CD4-positive, alpha-beta T cell treated with Interleukin-17A for 1 hour (primary cell): ENCODE data around the gene MRRF.

Source experiments
- DNase-seq: peaks from one replicate; pipeline ENCODE4 v3.0.0-alpha.2; 2020

MRRF gene

DNA sequence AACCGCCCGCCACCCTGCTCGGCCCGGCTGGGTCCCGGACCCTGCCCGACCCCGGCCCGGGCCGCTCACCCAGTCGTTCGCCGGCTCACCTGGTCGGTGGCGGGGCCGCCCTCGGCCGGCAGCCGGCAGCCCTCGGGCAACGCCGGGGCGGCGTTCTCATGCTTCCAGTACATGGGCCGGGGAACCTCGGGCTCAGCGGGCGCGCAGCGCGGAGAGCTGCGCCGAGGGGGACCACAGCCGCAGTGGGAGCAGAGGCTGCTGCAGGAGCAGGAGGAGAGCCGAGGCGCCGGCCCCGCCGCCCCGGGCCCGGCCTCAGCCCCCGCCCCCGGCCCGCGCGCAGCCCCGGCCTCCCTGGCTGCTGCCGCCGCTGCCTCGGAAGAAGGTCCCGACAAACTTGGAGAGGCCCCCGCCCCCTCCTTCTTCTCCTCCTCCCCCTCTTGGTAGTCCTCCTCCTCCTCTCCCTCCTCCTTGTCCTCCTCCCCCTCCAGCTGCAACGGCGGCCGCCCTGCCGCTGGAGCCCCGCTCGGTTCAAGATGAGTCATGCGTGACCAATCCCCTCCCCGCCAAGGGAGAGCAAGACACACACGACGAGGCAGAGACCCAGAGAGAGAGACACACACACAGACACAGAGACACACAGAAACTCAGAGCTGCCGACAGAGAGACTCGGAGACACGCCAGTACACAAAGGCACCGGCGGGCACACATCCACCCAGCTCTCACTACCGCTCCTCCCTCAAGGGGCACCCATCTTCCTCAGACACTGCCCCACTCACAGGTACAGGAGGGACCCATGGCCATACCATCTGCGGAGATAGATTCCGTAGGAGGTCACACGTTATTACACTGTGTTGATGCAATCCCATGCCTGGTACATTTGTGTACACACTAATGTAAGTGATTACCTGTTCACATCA is 35.9 kb upstream of the MRRF start, which contains the start of gene LHX6:
TSS of gene LHX6 (minus strand) at position 390 of the 917 bp plus-strand sequence. CDS start at position 173, 217 bp downstream.
- no peak for DNase-seq

DNA sequence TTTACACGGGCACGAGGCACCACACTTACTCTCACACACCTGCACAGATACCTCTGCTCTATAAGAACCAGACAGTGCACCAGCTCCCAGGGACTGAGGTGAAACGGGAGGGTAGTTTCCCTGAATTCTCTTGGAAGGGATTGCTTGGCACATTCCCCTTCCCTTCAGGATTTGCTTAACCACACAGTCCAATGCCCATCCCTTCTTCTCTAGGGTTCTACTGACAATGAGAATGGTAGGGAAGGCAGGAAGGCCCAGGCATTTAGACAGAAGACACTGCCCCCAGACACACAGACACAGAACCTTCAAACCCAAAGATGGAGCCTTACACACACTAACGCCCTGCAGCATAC is 35.2 kb upstream of the MRRF start:
- DNase-seq, result no peak

DNA sequence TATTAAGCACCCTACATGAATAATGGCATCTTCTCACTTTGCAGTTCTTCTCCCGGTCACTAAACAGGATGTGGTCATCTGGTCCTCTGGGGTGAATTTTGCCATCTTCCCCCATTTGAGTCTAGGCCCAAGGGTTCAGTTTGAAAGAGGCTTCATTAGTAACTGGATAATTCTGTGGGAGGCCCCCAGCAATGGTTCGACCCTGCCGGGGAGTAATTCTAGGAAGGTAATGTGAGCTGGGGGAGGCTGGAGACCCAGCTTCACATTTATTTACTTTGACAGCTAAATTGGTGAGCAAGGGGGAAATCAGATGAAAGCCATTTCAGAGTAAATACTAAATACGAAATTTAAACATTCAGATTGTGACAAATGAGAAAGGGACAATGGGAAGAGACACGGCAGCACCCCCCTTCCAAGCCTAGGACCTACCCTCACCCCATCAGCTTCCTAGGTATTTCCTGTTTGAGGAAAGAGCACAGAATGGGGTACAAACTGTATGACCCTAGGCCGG is 31.8 kb upstream of the MRRF start:
- DNase-seq, result no peak

DNA sequence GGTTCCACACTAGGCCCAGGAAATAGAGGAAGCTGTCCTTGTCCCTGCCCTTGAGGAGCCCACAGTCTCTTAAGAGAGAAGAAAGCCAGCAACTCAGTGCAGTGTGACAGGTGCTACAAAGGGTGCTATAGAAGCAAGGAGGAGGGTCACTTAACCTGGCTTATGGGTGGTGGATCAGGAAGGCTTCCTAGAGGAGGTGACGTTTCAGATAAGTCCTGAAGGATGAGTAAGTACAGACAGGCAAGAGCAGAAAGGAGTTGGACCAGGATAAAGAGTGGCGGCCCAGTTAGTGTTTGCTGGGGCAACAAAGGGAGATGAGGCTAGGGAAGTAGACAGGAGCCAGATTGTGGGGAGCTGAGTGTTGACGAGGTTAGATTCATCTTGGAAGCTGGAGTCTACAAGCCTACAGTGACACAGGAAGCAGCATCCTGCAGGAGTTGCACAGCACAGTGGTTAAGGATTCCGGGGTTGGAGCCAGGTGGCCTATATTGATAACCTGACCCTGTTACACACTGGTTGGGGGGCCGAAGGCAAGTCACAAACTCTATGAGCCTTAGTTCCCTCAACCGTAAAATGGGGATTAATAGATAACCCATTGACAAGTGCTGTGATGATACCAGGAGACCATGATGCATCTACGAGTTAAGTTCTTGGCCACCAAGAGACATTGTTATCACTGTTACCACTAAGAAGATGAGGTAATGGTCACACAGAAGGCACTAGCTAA is 30.5 kb upstream of the MRRF start:
- DNase-seq, result no peak

DNA sequence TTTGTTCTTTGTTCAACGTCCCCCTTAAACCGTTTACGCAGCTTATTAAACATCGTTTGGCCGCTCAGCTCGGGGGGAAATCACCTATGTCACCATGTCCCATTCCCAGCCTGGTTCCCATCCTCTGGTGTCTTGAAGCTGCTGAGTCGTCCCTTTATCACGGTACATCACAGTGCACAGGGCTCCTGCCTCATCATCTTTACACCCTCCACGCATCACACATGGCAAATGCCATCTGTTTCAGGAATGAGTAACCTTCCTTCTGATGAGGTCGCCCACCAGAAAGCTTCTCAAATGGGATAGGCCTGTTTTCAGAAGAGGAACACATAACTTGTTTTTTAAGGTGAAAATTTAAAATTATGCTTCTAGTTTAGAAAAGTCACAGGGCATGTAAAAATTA is 28.0 kb upstream of the MRRF start:
- DNase-seq, result no peak

DNA sequence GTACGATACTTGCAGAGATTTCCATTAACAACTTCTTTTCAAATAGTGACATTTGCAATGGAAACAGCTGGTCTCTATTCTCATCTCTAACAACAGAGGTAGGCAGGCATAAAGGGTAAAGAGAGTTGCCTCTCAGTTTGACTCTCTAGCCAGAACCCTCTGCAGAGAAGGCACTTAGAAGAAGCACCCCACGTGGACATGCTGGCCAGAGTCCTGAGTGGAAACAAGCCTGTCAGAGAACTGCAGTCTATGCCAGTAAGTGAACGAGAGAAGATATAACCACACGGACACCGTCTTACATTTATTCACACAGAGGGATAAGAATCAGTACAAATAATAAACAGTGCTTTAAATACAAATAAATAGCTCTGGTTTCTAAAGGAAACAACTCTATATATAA is 25.0 kb upstream of the MRRF start:
- no peak for DNase-seq

DNA sequence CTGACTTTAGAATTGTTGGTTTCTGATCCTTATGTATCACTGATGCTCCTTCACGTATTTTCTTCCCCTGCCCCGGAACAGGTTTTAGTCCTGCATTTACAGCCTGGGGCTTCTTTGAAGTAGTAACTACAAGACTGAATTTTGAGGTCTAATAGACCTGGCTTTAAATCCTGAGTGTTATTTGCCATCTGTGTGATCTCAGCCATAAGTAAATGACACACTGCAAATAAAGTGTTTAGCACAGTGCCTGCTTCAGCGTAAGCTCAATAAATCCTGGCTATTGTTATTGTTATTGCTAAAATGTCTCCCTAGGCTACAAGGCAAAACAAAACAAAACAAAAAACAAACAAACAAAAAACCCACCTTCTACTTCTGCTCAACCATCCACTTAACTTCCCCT is 20.3 kb upstream of the MRRF start:
- no peak for DNase-seq

DNA sequence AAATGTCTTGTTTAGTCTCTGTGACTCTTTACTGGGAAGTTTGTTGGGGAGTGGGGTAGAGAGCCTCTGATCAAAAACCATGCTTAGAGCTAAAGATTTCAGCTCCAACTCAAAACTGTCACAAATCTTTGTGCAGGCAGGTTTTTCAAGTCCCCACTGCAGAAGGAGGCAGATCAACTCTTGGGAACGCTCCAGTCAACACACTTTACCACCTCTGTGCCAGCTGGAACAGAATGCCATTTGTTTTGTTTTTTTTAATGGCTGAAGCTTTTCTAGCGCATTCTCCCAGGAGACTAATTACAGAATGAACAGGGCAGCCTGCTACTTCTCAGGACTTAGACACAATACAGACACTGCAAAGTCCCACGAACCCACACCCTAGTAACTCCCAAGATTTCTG is 18.0 kb upstream of the MRRF start:
- no peak for DNase-seq

DNA sequence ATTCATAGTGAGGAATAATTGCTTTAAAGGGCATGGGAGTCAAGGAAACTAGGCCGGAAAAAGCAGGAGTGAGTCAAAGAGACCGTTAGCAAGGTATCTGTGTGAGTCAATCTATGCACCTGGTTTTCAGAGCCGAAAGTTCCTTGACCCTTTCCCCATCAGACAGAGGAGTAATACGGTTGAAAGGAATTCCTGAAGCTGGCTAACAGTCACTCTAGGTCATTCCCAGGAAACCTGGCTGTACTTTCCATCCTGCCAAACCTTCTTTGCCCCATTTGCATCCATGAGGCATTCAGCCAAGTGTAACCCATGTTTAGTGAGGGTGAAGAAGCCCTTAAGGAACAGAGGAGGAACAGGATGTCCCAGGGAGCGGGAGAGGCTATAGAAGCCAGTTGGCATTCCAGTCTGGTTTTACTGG is 16.2 kb upstream of the MRRF start:
- DNase-seq, result no peak

DNA sequence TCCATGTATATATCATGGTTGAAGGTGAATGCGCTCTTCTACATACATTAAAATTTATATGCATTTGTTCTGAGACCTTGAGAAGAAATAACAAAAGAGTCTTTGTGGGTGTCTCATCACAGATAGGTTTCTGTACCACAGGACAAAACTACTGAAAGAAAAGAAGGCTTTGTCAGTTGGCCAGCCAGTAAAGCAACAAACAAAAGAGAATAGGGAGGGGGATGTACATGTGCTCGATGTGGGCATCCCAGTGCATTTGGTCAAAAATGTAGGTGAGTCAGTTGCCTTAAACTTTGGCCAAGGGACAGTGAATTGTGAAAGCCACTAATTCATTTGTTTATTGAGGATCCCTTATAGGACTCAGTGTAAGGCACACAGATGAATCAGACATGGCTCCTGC is 13.3 kb upstream of the MRRF start:
- DNase-seq, result no peak

DNA sequence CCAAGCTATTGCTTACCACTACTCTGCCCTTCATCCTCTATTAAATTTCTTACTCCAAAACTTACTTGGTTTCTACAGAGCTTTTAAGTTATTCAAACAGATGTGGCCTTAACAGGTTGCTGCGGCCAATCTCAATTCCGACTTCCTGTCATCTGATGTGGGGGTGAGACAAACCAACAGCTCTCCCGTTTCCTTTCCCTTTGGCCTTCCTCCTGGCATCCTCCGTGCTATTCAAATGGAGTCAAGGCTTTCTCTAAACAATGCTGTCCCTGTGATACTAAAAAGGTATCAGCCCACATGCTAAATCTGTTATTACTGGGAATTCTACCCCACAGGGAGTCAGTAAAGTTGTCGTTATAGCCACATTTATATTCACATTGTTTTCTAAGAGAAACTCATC is 11.9 kb upstream of the MRRF start:
- DNase-seq, result no peak

DNA sequence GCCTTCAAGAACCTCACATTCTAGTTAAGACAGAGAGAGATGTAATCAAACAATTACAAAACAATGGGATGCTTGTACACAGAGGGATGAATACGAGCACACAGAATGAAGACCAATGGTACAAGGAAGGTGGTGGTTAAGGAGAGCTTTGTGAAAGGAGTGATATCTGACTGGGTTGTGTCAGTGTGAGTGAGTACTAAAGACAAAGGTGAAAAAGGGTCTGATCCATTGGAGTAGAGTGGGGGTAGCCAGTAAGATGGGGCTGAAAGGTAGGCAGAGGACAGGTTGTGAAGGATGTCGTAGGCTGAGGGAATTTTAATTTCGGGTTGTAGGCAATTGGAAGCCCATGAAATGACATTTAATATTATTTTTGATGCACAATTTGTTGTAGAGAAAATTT is 9.9 kb upstream of the MRRF start:
- no peak for DNase-seq

DNA sequence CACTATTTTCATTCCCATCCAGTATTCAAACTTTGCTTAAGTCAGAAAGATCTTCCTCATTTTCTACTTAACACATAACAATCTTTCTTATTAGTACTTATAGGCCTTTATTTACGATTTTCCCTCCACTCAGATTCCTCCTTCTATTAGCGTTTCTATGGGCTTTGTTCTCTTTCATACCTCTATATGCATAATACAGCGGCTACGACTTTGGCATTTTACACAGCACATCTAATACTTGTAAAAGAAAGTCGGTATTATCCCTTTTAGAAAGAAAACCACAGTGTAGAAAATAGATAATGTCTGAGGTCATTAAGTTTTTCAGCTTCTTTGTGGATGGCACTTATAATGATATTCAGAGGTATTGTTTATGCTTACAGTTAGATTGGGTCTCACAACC is 8.5 kb upstream of the MRRF start:
- no peak for DNase-seq

DNA sequence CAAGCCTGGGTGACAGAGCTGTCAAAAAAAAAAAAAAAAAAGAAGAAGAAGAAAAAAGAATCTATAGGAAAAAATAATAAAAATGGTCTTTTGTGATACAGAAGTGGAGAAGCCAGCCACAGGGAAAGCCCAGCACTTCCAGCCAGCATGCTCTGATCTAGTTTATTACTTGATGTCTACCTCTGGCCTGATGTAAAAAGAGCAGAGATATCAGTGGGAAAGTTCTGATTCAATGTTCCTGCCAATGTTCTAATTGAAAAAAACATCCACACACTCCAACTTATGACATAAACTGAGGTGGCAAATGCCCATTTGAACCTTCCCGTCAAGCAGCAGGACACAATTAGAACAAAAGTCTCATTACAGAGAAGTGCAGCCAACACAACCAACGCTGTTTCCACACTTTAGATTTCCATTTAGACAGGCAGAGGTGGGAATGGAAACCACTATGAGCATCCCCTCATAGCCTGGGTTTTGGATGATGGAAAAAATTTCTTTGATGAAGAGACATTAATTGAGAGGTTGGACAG is 5.7 kb upstream of the MRRF start:
- DNase-seq, result no peak

DNA sequence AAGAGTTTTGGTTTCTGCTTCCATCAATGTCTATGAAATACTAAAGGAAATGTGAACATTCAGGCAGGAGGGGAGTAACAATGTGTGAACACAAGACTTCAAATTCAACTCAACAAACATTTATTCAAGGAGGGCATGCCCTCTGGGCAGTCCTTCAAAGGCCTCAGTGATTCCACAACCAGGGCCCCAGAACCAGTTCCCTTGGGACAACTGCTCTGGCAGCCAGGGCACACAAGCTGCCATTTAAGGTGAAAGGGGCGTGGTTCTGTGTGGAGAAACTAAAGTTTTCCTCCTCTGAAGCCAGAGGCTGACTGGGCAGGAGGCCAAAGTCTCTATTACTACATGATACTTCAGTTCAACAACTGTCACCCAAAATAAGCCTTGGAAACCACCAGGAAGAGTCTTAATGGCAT is 3.2 kb upstream of the MRRF start:
- DNase-seq, result no peak

DNA sequence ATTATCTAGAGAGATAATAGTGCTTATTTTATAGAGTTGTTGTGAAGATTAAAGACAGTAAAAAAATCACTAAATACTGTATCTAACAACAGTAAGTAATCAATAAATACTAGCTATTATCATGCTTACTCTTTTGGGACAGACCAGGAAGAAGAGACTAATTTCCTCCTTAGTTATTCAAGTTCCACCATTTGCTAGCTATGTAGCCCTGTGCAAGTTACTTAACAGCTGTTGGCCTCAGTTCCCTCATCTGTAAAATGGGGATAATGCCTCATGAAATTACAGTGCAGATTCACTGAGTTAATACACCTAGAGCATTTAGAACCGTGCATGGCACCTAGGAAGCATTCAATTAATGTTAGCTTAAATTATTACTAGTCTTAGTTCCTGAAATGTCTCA is 2.6 kb upstream of the MRRF start:
- DNase-seq, result no peak

DNA sequence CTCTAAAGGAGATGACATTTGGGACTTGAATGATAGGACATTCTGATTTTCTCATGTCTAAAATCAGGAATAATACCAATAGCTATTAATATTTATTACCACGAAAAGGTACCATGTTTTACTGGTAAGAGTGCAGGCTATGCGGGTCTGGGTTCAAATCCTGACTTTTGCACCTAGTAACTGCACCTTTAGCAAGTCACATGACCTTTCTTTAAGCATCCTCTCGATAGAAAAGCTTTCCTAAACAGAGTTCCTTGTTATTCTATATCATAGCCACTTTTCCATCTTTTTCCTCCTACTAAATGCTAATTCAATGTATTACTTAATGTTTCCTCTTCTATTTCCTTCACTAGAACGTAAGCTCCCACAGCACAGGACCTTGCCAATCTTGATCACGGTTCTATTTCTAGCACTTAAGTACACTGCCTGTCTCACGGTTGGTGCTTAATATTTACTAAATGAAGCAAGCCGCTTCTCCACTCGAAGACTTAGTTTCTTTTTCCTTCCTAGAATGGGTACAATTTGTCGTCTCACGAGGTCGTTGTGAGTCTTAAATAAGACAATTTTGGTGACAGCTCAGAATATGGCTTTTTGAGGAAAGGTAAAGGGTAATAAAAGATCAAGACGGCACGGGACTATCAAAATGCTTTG is 858 bp upstream of the MRRF start:
- DNase-seq, result no peak

DNA sequence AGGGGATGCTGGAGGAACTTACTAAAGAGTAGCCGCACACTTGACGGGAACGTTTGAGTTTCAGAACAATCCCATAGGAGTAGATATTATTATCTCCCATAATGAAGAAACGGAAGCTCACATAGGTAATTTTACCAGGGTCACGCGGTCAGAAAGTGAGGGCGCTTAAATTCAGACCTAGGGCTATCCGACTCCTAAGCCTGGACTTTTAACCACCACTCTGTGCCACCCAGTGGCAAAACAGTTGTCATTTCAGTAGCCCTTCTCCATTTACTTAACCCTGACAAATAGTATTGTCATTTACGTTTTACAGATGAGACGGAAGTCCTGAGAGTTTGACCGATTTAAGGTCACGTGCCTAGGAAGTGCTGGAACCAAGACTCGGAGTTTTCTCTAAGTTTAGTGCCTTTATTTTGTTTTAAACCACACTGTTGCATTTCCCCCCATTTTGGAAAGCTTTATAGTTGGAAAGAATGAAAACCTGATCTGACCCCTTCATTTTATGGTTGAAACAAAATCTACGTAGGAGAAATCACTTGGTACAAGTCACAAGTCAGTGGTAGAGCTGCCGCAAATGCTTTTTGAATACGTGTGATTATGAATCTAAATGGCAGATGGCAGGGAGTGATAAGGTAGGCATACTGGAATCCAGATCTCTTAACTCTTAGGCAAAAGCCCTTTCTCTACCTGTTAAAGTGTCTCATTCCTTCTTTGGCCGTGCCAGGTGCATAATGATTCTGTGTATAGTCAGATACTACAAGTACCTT is 650 bp downstream of the MRRF start:
- DNase-seq, result peak; percentile 69

DNA sequence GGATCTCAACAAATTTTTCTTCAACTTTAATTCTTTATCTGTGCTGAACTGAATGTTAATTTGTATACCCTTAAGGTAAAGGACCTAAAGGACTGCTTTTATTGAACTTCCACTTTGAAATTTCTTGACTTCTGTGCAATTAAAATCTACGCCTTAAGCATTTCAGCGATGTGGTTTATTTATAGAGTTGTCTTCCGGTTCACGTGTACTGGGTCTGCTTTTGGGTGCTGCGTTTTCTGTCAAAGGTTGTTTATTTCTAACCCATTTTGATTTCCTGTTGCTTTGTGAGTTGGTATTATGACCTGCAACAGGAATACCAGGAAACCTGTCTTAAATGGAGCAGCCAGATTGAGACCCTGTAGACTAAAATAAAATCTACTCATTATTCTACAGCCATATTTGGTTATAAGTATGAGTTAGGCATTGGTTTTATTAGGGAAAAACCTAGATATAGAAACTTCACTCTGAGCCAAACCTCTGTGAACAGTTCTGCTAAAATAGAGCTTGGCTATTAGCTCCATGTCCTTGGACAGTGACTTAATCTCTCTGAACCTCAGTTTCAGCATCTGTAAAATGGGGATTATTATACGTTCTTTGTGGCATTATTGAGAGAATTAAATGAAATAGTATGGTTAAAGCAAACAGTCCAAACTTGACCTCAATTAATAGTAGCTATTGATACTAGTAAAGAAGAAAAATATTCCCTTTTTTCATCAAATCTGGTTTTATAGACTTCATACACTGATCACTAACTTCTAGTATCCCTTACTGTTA is 3.5 kb downstream of the MRRF start:
- DNase-seq, result no peak

DNA sequence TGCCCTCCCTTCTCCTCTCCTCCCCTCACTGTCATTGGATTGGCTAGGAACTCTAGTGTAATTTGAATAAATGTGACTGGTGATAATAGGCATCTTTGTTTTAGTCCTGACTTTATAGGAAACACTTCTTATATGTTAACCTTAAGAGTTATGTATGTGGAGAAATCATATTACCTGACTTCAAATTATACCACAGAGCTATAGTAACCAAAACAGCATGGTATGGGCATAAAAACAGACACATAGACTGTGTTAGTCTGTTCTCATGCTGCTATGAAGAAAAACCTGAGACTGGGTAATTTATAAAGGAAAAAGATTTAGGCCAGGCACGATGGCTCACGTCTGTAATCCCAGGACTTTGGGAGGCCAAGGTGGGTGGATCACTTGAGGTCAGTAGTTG is 9.4 kb downstream of the MRRF start:
- DNase-seq, result no peak

DNA sequence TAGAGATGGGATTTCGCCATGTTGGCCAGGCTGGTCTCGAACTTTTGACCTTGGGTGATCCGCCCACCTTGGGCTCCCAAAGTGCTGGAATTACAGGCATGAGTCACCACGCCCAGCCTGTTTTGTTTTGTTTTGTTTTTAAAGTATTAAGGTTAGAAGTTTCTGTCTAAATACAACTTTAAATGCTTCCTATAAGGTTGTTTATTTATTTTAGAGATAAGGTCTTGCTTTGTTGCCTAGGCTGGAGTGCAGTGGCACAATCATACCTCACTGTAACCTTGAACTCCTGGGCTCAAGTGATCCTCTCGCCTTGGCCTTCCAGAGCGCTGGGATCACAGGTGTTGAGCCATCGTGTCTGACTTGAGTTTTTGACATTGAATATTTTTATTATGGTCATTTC is 11.4 kb downstream of the MRRF start:
- no peak for DNase-seq
